Measurements from ENCODE around the gene TMEM106B.

- TF ChIP-seq CTCF (conservative IDR thresholded peaks at IDR 0.05; ENCODE audit: low read length) (no peak), EZH2phosphoT487 (IDR thresholded peaks at IDR 0.05; ENCODE audit: borderline replicate concordance) (no peak)
Measured at GRCh38 chr7:12256090-12256489, 45.0 kb downstream of the TMEM106B start.

All from Loucy (cell line).